Measurements from ENCODE around the gene SWSAP1. TPM values are rescaled to one million over a fixed set of nuclear protein-coding genes. Genes with fewer than 3 reads are reported as not detected.

The SWSAP1 gene, protein sequence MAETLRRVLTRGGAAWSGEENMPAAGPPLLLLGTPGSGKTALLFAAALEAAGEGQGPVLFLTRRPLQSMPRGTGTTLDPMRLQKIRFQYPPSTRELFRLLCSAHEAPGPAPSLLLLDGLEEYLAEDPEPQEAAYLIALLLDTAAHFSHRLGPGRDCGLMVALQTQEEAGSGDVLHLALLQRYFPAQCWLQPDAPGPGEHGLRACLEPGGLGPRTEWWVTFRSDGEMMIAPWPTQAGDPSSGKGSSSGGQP
- 1.2 and 4.6 TPM in 2 replicates for total RNA-seq

DNA sequence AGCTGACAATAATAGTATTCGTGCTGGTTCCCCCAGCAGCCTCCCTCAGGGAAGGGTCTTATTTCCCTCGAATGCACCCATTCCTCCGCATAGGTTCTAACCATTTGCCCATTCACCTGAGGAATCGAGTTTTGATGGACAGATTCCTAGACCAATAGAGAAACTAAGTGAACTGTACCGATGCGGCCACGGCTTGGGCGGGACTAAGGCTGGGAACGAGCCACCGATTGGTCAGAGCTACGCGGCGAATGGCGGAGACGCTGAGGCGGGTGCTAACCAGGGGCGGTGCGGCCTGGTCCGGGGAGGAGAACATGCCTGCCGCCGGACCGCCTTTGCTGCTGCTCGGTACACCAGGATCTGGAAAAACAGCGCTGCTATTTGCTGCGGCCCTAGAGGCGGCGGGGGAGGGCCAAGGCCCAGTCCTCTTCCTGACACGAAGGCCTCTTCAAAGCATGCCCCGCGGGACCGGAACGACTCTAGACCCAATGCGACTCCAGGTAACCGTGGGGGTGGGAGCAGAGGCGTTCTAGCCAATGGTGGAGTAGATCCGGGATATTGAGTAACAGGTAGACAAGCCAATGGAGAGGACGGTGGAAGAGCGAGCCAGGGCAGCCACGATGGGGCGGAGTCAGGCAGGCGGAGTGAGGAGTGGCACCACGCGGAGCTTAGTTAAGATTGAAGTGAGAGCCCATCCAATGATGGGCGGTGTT, at the start of gene SWSAP1:
TSS of gene SWSAP1 (plus strand) at position 234 of the 710 bp plus-strand sequence. CDS start at position 249, 15 bp downstream.

DNA sequence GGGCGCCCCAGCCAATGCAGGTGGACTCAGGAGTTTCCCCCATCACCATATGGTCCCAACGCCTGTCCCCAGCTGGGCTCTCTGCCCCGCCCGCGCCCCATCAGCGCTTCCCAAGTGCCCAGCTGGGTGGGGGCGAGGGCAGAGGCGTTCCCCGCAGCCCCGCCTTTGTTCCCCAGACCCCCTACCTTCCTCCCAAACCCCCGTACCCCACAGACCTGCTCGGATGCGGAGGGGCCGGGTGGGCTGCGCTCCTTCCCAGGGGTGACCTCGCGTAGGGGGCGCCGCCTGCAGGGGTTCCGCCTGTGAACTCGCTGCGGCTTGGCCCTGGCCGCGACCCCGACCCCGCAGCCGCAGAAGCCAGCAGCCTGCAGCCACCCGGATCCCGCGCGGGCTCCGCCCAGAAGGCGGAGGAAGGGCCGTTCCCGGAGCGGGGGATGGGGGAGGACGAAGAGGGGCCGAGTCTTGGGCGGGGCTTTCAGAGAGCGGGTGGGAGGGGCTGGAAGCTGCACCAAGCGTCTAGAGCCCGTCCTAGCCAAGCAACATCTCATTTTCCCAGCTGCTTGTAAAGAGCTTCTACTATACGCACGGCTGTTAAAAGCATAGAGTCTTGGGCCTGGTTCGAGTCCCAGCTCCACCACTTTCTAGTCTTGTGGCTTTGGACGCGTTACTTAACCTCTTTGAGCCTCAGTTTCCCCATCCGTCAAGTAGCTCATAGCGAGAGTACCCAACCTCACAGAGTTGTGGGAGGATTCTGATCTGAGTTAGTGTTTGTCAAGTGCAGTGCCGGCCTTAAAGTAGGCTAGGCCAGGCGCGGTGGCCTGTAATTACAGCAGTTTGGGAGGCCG, 35.0 kb upstream of the SWSAP1 start, which contains the start of gene RAB3D:
TSS of gene RAB3D (minus strand) at position 404 of the 845 bp plus-strand sequence. CDS start 2,258 bp downstream, outside the sequence.

DNA sequence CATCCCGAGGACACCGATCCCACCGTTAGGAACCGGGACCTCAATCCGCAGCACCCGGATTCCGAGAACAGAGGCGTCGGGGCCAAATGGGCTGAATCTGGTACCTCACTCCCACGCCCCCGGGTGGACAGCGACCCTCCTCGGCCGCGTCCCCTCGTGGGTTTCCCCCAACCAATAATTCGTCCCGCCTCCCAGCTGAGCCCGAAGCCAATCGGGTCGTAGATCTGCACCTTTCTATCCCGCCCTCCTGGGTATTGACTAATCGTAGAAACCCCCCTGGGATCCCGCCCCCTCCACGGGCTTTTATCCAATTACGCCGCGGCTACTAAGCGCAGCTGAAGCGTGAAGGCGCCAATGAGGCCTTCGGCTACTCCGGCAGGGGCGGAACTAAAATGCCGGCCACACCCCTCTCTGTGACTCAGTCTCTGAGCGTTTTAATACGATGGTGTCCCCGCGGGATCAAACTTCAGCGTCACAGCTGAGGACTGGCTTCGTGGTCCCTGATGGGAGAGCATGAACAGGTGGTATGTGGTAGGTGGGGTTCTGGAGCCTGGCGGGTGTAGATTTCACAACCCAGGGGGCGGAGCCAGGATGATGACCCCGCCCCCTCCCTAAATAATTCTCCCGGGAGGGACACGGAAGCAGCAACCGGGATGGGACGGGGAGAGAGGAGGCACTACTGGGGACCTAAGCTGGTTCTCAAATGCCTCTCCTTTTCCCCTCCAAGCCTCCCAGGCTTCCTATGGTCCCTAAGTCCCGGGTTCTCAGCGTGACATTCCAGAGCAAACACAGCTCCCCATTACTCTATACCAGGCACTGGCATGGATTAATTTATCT, 28.1 kb upstream of the SWSAP1 start, which contains the start of the genes CCDC159 and TMEM205:
TSS of gene CCDC159 (plus strand) at position 416 of the 837 bp plus-strand sequence. CDS start at position 504, 88 bp downstream.
TSS of gene TMEM205 (minus strand) at position 165 of the 837 bp plus-strand sequence. CDS start 649 bp downstream, outside the sequence.

DNA sequence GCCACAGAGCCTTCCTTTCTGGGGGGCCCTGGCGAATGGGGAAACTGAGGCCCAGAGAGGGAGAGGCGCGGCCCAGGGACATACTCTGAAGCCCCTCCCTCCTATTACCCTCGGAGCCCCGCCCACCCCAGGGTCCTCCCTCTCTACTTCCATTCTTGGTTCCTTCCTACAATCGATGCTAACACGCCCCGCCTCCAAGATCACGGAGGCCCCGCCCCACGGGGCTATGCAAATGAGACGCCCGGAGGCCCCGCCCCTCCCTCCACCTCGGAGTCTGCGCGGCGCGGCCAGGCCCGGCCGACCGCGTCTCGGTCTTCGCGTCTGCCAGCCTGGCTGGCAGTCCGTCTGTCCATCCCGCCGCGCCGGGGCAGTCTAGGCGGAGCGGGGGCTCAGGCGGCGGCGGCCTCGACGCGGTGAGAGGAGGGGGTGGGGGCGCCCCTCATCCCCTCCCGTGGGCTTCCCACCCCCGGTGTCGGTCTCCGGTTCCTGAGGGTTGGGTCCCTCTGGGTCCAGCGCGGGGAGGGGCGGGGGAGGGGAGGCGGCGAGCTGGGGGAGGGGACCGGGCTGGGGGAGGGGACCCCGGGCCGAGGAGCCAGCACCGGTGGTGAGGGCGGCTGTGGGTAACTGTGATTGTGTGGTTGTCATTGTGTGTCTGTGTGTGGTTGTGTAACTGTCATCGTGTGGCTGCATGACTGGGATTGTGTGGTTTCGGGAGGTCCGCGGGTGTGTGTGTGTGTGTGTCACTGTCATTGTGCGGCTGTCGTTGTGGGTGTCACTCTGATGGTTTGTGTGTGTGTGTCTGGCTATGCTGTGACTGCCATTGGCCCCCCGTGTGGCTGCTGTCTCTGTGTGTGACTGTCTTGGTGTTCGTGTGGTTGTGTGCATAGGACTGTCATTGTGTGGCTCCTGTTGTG, 19.0 kb upstream of the SWSAP1 start, which contains the start of gene PLPPR2:
TSS of gene PLPPR2 (plus strand) at position 273 of the 914 bp plus-strand sequence. CDS start 2,242 bp downstream, outside the sequence.

DNA sequence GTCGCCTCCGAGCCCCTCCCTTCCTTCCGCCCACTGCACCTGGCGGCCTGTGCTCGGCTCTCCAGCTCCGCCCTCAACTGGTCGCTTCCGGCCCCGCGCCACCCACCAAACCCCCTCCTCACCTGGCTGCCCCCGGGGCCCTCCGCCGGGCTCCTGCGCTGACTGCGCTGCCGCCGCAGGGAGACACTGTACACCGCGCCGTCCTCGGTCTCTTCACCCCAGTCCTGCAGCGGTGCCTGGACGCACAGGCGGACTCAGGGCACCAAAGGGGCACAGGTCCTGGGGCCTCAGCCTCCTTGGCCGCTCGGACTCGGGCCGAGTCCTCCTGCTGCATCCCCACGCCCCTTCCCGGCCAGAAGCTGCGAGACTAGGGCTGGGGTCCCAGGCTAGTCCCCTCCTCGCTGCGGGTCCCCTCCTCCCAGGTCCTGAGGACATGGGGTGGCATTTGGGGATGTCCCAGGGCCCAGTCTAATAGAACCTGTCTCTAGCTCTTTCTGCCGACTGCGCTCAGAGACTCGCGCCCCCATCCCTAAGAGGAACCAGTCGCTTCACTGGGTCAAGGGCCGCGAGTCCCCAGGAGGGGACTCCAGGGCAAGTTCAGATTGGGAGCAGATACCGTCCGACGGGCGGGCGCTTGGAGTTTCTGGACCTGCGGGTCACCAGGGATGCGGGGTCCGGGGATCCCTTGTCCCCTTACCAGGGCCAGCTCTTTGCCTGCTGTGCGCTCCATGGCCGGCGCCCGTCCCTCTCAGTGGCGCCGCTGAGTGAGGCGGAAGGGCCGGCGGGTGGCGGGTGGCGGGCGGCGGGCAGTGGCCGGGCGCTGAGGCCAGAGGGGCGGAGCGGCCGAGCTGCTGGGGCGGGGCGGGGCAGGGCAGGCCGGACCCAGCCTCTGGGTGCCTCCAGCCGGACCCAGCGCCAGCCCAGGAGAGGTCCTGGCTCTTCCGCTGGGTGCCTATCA, 44.4 kb downstream of the SWSAP1 start, which contains the start of gene RGL3:
TSS of gene RGL3 (minus strand) at position 766 of the 958 bp plus-strand sequence. CDS start at position 730, 36 bp downstream.

Other genes starting within 250 kb of the SWSAP1 start
- 14.8 and 48.1 TPM in 2 replicates for gene SPC24, start 218.9 kb upstream of the SWSAP1 start, total RNA-seq
- 202 and 399 TPM in 2 replicates for gene KANK2, start 177.1 kb upstream of the SWSAP1 start, total RNA-seq
- gene ANGPTL8, start 135.0 kb upstream of the SWSAP1 start, total RNA-seq = not detected in 2 replicates
- 44.7 and 50.4 TPM in 2 replicates for gene DOCK6, start 112.1 kb upstream of the SWSAP1 start, total RNA-seq
- not detected in 2 replicates for gene TSPAN16, start 78.5 kb upstream of the SWSAP1 start, total RNA-seq
- gene RAB3D, start 35.0 kb upstream of the SWSAP1 start, total RNA-seq = 18.2 and 21.1 TPM in 2 replicates
- 221 and 282 TPM in 2 replicates for gene TMEM205, start 28.4 kb upstream of the SWSAP1 start, total RNA-seq
- 6.2 and 9.4 TPM in 2 replicates for gene CCDC159, start 28.1 kb upstream of the SWSAP1 start, total RNA-seq
- gene PLPPR2, start 19.2 kb upstream of the SWSAP1 start, total RNA-seq = 23.4 and 46.5 TPM in 2 replicates
- gene EPOR, start 9.6 kb downstream of the SWSAP1 start, total RNA-seq = 6.9 and 15.4 TPM in 2 replicates
- under 0.01 and 1.2 TPM in 2 replicates for gene RGL3, start 44.6 kb downstream of the SWSAP1 start, total RNA-seq
- 0.13 TPM in 1 of 2 replicates, not detected in the other for gene ODAD3, start 60.5 kb downstream of the SWSAP1 start, total RNA-seq
- 263 and 309 TPM in 2 replicates for gene PRKCSH, start 61.0 kb downstream of the SWSAP1 start, total RNA-seq
- gene ELAVL3, start 106.4 kb downstream of the SWSAP1 start, total RNA-seq = 0.52 TPM in 1 of 2 replicates, not detected in the other
- gene ZNF653, start 131.2 kb downstream of the SWSAP1 start, total RNA-seq = 5.2 and 10.1 TPM in 2 replicates
- 45.4 and 46.0 TPM in 2 replicates for gene ECSIT, start 154.5 kb downstream of the SWSAP1 start, total RNA-seq
- 2.6 and 38.0 TPM in 2 replicates for gene CNN1, start 164.2 kb downstream of the SWSAP1 start, total RNA-seq
- gene ELOF1, start 184.6 kb downstream of the SWSAP1 start, total RNA-seq = 41.0 and 44.6 TPM in 2 replicates
- 1.9 TPM in 1 of 2 replicates, not detected in the other for gene ACP5, start 203.0 kb downstream of the SWSAP1 start, total RNA-seq
- gene ZNF627, start 222.8 kb downstream of the SWSAP1 start, total RNA-seq = 14.7 and 16.5 TPM in 2 replicates